ENCODE results near the gene LMTK2. TPM values are rescaled to one million over a fixed set of nuclear protein-coding genes. Genes with fewer than 3 reads are reported as not detected.

LMTK2 gene
- total and polyA plus RNA-seq, 2 donors (not counting 1 experiment from before 2014, with no cell fraction given) = 4.9 to 13.1 TPM

DNA sequence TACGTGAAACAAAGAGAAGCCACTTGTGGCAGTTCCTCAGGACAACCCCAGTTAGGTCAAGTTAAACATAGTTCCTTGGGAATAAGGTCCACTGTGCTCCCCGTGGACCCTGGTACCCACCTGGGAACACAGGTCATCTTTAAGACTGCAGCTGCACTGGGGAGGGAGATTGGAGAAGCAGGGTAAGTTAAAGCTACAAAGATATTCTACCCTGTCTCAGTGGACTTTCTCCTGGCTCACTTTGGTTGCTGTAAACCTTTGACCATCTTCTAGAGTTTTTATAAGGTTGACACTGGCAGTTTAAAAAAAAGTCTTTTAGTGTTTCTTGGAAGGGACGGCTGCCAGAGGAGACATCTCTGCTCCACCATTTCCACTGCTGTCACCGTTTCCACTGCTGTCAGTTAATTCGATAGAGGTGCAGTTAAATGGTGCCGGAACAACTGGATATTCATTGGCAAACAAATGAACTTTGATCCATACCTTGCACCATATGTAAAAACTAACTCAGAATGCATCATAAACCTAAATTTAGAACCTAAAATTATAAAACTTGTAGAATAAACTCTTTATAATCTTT is 42.5 kb downstream of the LMTK2 start:
- peaks cover 7% of the 10 kb centered on the region for H3K27me3 Mint-ChIP-seq
- POLR2A ChIA-PET = interaction anchor here (0.6 kb wide), 1 partner anchor 124 kb away, joined by 3 read pairs; no protein-coding TSS in a partner anchor

DNA sequence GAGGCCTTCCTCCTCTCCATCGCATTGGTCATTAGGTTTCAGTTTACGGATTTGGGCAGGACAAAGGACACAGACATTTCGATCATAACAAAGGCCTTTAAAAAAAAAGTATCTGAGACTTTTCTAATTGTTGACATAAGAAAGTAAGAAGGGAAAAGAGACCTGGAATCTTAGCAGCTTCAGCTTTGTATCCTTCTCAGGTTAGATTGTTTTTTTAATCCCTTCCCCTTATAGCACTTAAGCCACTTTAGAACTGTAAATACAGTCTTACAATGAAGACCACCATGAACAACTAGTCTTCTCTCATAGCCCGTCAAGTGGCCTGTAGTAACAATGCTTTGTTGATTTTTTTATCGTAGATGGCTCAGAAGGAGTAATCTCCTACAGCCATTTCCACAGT is 45.2 kb downstream of the LMTK2 start:
- DNase-seq (no peak), ATAC-seq (ENCODE audit: low read depth) (no peak)
- Mint-ChIP-seq H3K9me3 (ENCODE audit: insufficient read depth) (no peaks in the 10 kb centered on the region), H3K27me3 (no peaks in the 10 kb centered on the region), H3K4me1 (no peaks in the 10 kb centered on the region), H3K4me3 (no peak overlapping the region), H3K27ac (no peak overlapping the region)
- H3K4me2 ChIP-seq (replicated peaks; ENCODE audit: low read depth, low read length, poor library complexity, severe bottlenecking) = no peak overlapping the region
- H3K27ac ChIP-seq (ENCODE audit: low read length in 2 of 2) = no peak overlapping the region
- no peak overlapping the region for H3K4me3 ChIP-seq (ENCODE audit: control extremely low read depth in 1 of 5, extremely low read depth in 1 of 5, insufficient read depth in 1 of 5, low read depth in 2 of 5, low read length in 4 of 5)
- intact Hi-C loops (cut with micrococcal nuclease) = no loop called here
- peaks cover 0 to 13% (median 4%) of the 10 kb centered on the region in 4 experiments for H3K27me3 ChIP-seq (replicated peaks in 1 of 4; ENCODE audit: control extremely low read depth in 1 of 4, control insufficient read depth in 3 of 4, insufficient read depth in 4 of 4, low read length in 3 of 4)
- no peak overlapping the region for H2AFZ ChIP-seq (ENCODE audit: insufficient read depth, low read depth, low read length, poor library complexity, severe bottlenecking)
- TF ChIP-seq, protein P1, sequence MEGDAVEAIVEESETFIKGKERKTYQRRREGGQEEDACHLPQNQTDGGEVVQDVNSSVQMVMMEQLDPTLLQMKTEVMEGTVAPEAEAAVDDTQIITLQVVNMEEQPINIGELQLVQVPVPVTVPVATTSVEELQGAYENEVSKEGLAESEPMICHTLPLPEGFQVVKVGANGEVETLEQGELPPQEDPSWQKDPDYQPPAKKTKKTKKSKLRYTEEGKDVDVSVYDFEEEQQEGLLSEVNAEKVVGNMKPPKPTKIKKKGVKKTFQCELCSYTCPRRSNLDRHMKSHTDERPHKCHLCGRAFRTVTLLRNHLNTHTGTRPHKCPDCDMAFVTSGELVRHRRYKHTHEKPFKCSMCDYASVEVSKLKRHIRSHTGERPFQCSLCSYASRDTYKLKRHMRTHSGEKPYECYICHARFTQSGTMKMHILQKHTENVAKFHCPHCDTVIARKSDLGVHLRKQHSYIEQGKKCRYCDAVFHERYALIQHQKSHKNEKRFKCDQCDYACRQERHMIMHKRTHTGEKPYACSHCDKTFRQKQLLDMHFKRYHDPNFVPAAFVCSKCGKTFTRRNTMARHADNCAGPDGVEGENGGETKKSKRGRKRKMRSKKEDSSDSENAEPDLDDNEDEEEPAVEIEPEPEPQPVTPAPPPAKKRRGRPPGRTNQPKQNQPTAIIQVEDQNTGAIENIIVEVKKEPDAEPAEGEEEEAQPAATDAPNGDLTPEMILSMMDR (IDR thresholded peaks at IDR 0.05) = no peak
- TF ChIP-seq EZH2 (IDR thresholded peaks at IDR 0.05; ENCODE audit: borderline replicate concordance, insufficient read depth, low read depth, low read length, poor library complexity, severe bottlenecking) = no peak
- H4K20me1 ChIP-seq (ENCODE audit: control insufficient read depth, insufficient read depth, low read length, poor library complexity, severe bottlenecking) = peaks cover 46% of the 10 kb centered on the region
- peaks cover 4 to 8% of the 10 kb centered on the region in 2 experiments for H3K36me3 ChIP-seq (replicated peaks in 1 of 2; ENCODE audit: control extremely low read depth in 1 of 2, control insufficient read depth in 1 of 2, extremely low read depth in 1 of 2, insufficient read depth in 2 of 2, low read length in 1 of 2)
- POLR2A ChIA-PET = no interaction called here
- no peaks in the 10 kb centered on the region for H3K79me2 ChIP-seq (ENCODE audit: control insufficient read depth, insufficient read depth, low read length)
- WGBS (ENCODE audit: insufficient coverage) = no CpG with 5 or more reads among the region's 5 CpGs
- CTCF ChIA-PET = interaction anchor here (1.0 kb wide), 1 partner anchor 14 kb away, joined by 4 read pairs; no protein-coding TSS in a partner anchor
- no peak overlapping the region for H3K9ac ChIP-seq (ENCODE audit: low read length)
- H3K4me1 ChIP-seq (ENCODE audit: control insufficient read depth in 2 of 2, insufficient read depth in 2 of 2, low read length in 2 of 2) = no peaks in the 10 kb centered on the region
- H3K9me3 ChIP-seq (ENCODE audit: control extremely low read depth in 1 of 3, control insufficient read depth in 2 of 3, insufficient read depth in 1 of 3, low read length in 2 of 3) = no peaks in the 10 kb centered on the region

More for the DNA sequence above, 42.5 kb downstream of the LMTK2 start:
- no peak overlapping the region for H3K4me3 ChIP-seq (ENCODE audit: control extremely low read depth in 1 of 5, extremely low read depth in 1 of 5, insufficient read depth in 1 of 5, low read depth in 2 of 5, low read length in 4 of 5)
- no peaks in the 10 kb centered on the region for H3K4me1 ChIP-seq (ENCODE audit: control insufficient read depth in 2 of 2, insufficient read depth in 2 of 2, low read length in 2 of 2)
- no peak for ATAC-seq (ENCODE audit: low read depth)
- H3K27me3 ChIP-seq (replicated peaks in 1 of 4; ENCODE audit: control extremely low read depth in 1 of 4, control insufficient read depth in 3 of 4, insufficient read depth in 4 of 4, low read length in 3 of 4) = peaks cover 0 to 13% (median 4%) of the 10 kb centered on the region in 4 experiments
- WGBS (ENCODE audit: insufficient coverage) = 100% methylated on average over 4 of the region's 6 CpGs
- H3K4me1 Mint-ChIP-seq = no peaks in the 10 kb centered on the region
- H3K9me3 ChIP-seq (ENCODE audit: control extremely low read depth in 1 of 3, control insufficient read depth in 2 of 3, insufficient read depth in 1 of 3, low read length in 2 of 3) = no peaks in the 10 kb centered on the region
- intact Hi-C loops (cut with micrococcal nuclease) = no loop called here
- no peak for DNase-seq
- TF ChIP-seq, protein P1 (IDR thresholded peaks at IDR 0.05) = no peak
- no peak for TF ChIP-seq EZH2 (IDR thresholded peaks at IDR 0.05; ENCODE audit: borderline replicate concordance, insufficient read depth, low read depth, low read length, poor library complexity, severe bottlenecking)
- H3K4me2 ChIP-seq (replicated peaks; ENCODE audit: low read depth, low read length, poor library complexity, severe bottlenecking) = no peak overlapping the region
- H3K4me3 Mint-ChIP-seq = no peak overlapping the region
- H3K27ac Mint-ChIP-seq = no peak overlapping the region
- no peak overlapping the region for H3K9ac ChIP-seq (ENCODE audit: low read length)
- H2AFZ ChIP-seq (ENCODE audit: insufficient read depth, low read depth, low read length, poor library complexity, severe bottlenecking) = no peak overlapping the region
- no peaks in the 10 kb centered on the region for H3K79me2 ChIP-seq (ENCODE audit: control insufficient read depth, insufficient read depth, low read length)
- H3K27ac ChIP-seq (ENCODE audit: low read length in 2 of 2) = no peak overlapping the region
- H3K9me3 Mint-ChIP-seq (ENCODE audit: insufficient read depth) = no peaks in the 10 kb centered on the region
- H4K20me1 ChIP-seq (ENCODE audit: control insufficient read depth, insufficient read depth, low read length, poor library complexity, severe bottlenecking) = peaks cover 49% of the 10 kb centered on the region
- peaks cover 0 to 6% of the 10 kb centered on the region in 2 experiments for H3K36me3 ChIP-seq (replicated peaks in 1 of 2; ENCODE audit: control extremely low read depth in 1 of 2, control insufficient read depth in 1 of 2, extremely low read depth in 1 of 2, insufficient read depth in 2 of 2, low read length in 1 of 2)
- CTCF ChIA-PET = interaction anchor here (1.9 kb wide), 1 partner anchor 19 kb away, joined by 7 read pairs; no protein-coding TSS in a partner anchor

Measured in B cell (primary cell).